ENCODE results near the gene RAPH1.

Gene RAPH1

GRCh38 chr2:203535078-203535783, at the start of gene RAPH1:
TSS of gene RAPH1 (minus strand) at chr2:203535301. CDS start at chr2:203495353, 39,948 bp downstream.
- DNase-seq: peak; percentile 76 to 82

GRCh38 chr2:203584784-203585183, 49.7 kb upstream of the RAPH1 start:
- no peak for DNase-seq

- DNase-seq: no peak
Observed at GRCh38 chr2:203583701-203584100, 48.6 kb upstream of the RAPH1 start.

GRCh38 chr2:203583084-203583695, 48.1 kb upstream of the RAPH1 start:
- DNase-seq: no peak

- DNase-seq: no peak
Observed at GRCh38 chr2:203582468-203582867, 47.4 kb upstream of the RAPH1 start.

- DNase-seq: no peak
Observed at GRCh38 chr2:203580844-203581243, 45.7 kb upstream of the RAPH1 start.

- no peak for DNase-seq
Observed at GRCh38 chr2:203579730-203580129, 44.6 kb upstream of the RAPH1 start.

- no peak for DNase-seq
Observed at GRCh38 chr2:203578759-203579643, 43.9 kb upstream of the RAPH1 start.

- no peak for DNase-seq
Observed at GRCh38 chr2:203574824-203575223, 39.7 kb upstream of the RAPH1 start.

GRCh38 chr2:203572316-203572715, 37.2 kb upstream of the RAPH1 start:
- DNase-seq: no peak

GRCh38 chr2:203569677-203570316, 34.7 kb upstream of the RAPH1 start:
- no peak for DNase-seq

GRCh38 chr2:203567691-203568090, 32.6 kb upstream of the RAPH1 start:
- DNase-seq: no peak

- no peak for DNase-seq
Observed at GRCh38 chr2:203566161-203566560, 31.1 kb upstream of the RAPH1 start.

- no peak for DNase-seq
Observed at GRCh38 chr2:203565076-203565475, 30.0 kb upstream of the RAPH1 start.

GRCh38 chr2:203562268-203562667, 27.2 kb upstream of the RAPH1 start:
- DNase-seq: no peak

- DNase-seq: no peak
Observed at GRCh38 chr2:203559641-203560040, 24.5 kb upstream of the RAPH1 start.

GRCh38 chr2:203553784-203554183, 18.7 kb upstream of the RAPH1 start:
- no peak for DNase-seq

GRCh38 chr2:203551778-203552177, 16.7 kb upstream of the RAPH1 start:
- no peak for DNase-seq

GRCh38 chr2:203550266-203550665, 15.2 kb upstream of the RAPH1 start:
- DNase-seq: no peak

- DNase-seq: no peak
Observed at GRCh38 chr2:203549406-203549805, 14.3 kb upstream of the RAPH1 start.

- no peak for DNase-seq
Observed at GRCh38 chr2:203548887-203549286, 13.8 kb upstream of the RAPH1 start.

- DNase-seq: no peak
Observed at GRCh38 chr2:203547356-203547755, 12.3 kb upstream of the RAPH1 start.

- DNase-seq: no peak
Observed at GRCh38 chr2:203544402-203544801, 9.3 kb upstream of the RAPH1 start.

Data from NCI-H2081 (cell line).